CD4-positive, alpha-beta T cell treated with Interleukin-4 for 1 hour (primary cell): ENCODE measurements around the gene HRAS.

Experiments used
- DNase-seq, 2 donors: peaks; one replicate each; pipeline ENCODE4 v3.0.0-alpha.2; 2020 to 2022

HRAS gene

GRCh38 chr11:491358-491757 is 44.0 kb downstream of the HRAS start:
- no peak for DNase-seq

GRCh38 chr11:490930-491260 is 44.5 kb downstream of the HRAS start:
- DNase-seq = no peak

- DNase-seq = no peak
Measured at GRCh38 chr11:490186-490929, 45.0 kb downstream of the HRAS start.

GRCh38 chr11:489610-490185 is 45.7 kb downstream of the HRAS start:
- DNase-seq = no peak

- no peak for DNase-seq
Measured at GRCh38 chr11:488992-489391, 46.4 kb downstream of the HRAS start.

- no peak for DNase-seq
Measured at GRCh38 chr11:488579-488978, 46.8 kb downstream of the HRAS start.

GRCh38 chr11:488062-488461 is 47.3 kb downstream of the HRAS start:
- DNase-seq = no peak

GRCh38 chr11:487571-488021 is 47.8 kb downstream of the HRAS start:
- no peak for DNase-seq

- no peak for DNase-seq
Measured at GRCh38 chr11:486189-486588, 49.2 kb downstream of the HRAS start.

GRCh38 chr11:484616-485015 is 50.8 kb downstream of the HRAS start:
- no peak for DNase-seq
